Retinal pigment epithelial cell (primary cell): ENCODE data around the gene TMEM174.

Experiments used
- DNase-seq: peaks from one replicate; pipeline ENCODE4 v3.0.0-alpha.2; 2010; ENCODE audit warnings: low read depth
- H3K4me3 ChIP-seq: 2 replicates; pipeline ENCODE4 v1.5.1; 2011; ENCODE audit warnings: mild to moderate bottlenecking, low read length, control low read depth, moderate library complexity
- TF ChIP-seq, protein P1 (sequence below): conservative IDR thresholded peaks from 2 replicates; pipeline ENCODE4 v1.5.1; 2011; ENCODE audit warnings: low read depth, low read length, control low read depth, inconsistent platforms

Gene TMEM174

DNA sequence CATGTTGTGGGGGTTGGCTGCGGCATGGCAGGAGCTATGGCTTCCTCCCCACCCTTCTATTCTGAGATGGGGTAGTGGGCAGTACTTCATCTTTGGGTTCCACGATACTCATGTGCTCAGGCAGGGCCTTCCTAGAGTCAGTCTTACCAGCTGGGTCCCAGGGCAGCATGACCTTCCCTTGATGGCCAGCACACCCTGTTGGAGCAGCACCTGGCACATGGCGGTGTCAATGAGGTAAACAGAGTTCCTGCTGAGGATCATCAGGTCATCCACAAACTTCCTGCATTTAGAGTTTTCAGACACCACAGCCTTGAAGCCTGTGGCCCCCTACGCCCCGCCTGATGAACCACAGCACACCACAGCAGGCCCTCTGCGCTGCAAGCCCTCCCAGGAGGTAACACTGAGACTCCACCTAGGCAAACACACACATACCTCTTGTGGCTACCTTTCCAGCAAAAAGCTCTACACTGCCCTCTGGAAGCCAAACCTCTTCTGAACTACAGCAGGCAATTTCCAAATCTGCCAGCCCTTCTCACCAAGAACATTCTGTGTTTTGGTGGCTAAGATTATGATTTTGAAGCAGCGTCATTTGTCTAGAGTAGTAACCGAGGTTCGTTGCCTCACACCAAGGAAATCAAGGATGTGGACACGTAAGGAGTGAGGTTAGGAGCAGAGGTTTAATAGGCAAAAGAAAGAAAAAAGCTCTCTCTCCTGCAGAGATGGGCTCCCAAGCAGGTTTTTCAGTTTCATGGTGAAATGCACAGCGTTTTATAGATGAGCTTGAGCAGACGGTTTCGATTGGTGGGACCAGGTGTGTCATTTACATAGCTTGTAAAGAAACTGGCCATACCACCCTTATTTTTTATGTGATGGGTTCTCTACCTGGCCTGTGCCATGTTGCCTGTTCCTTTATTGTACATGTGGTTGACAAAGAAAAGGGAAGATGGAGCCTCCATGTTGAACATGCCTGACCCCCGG is 20.3 kb upstream of the TMEM174 start:
- H3K4me3 ChIP-seq = no peak overlapping the region
- TF ChIP-seq, protein P1, sequence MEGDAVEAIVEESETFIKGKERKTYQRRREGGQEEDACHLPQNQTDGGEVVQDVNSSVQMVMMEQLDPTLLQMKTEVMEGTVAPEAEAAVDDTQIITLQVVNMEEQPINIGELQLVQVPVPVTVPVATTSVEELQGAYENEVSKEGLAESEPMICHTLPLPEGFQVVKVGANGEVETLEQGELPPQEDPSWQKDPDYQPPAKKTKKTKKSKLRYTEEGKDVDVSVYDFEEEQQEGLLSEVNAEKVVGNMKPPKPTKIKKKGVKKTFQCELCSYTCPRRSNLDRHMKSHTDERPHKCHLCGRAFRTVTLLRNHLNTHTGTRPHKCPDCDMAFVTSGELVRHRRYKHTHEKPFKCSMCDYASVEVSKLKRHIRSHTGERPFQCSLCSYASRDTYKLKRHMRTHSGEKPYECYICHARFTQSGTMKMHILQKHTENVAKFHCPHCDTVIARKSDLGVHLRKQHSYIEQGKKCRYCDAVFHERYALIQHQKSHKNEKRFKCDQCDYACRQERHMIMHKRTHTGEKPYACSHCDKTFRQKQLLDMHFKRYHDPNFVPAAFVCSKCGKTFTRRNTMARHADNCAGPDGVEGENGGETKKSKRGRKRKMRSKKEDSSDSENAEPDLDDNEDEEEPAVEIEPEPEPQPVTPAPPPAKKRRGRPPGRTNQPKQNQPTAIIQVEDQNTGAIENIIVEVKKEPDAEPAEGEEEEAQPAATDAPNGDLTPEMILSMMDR = peak; percentile 21
- no peak for DNase-seq

DNA sequence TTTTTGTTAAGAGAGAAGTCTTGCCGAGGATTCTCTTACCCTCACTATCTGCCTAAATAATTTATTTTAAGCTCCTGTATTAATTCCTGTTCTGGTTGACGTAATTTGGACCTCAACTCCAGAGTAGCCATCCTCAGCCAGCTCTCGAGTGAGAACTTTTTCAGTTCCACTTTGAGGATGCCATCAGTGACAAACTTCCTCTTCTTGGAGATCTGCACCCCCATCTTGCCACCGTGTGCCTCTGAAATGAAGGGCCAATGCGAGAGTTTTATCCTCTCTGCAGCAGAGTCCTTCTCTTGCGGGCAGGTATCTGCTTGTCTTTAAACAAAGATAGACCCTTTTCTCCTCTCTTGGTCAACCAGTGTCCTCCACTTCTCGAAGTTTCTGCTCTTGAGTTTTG is 19.5 kb upstream of the TMEM174 start:
- no peak for DNase-seq
- TF ChIP-seq, protein P1 = no peak
- H3K4me3 ChIP-seq = no peak overlapping the region

- TF ChIP-seq, protein P1 = no peak
- H3K4me3 ChIP-seq = no peak overlapping the region
- DNase-seq = no peak
These were observed 18.6 kb upstream of the TMEM174 start for GRCh38 chr5:73154208-73155006.

GRCh38 chr5:73155271-73156222 is 17.4 kb upstream of the TMEM174 start:
- TF ChIP-seq, protein P1 = no peak
- H3K4me3 ChIP-seq = no peak overlapping the region
- DNase-seq = no peak

GRCh38 chr5:73157414-73158303 is 15.3 kb upstream of the TMEM174 start:
- TF ChIP-seq, protein P1 = no peak
- no peak overlapping the region for H3K4me3 ChIP-seq
- no peak for DNase-seq
